WTC11 (cell line): ENCODE measurements around the gene SELENOV.

Source experiments
- ATF6 ChIP-seq: sonication (generic); formaldehyde crosslinking; IDR thresholded peaks from 2 replicates; pipeline ENCODE4 v1.8.1; 2023; ENCODE audit warnings: mild to moderate bottlenecking, missing genetic modification reagents
- NR2C2 ChIP-seq: sonication (generic); formaldehyde crosslinking; IDR thresholded peaks from 2 replicates; pipeline ENCODE4 v1.8.0; 2022; ENCODE audit warnings: mild to moderate bottlenecking, missing genetic modification reagents
- PRDM15 ChIP-seq: sonication (generic); formaldehyde crosslinking; IDR thresholded peaks from 2 replicates; pipeline ENCODE4 v1.8.0; 2022; ENCODE audit warnings: missing genetic modification reagents
- SMAD3 ChIP-seq: sonication (generic); formaldehyde crosslinking; IDR thresholded peaks from 2 replicates; pipeline ENCODE4 v1.8.0; 2022; ENCODE audit warnings: missing genetic modification reagents, mild to moderate bottlenecking, borderline replicate concordance
- ZNF671 ChIP-seq: fragments of 250-450 bp; sonication (Bioruptor Pico); IDR thresholded peaks from 2 replicates; pipeline ENCODE4 v1.8.0; 2021; ENCODE audit warnings: mild to moderate bottlenecking

- TF ChIP-seq PRDM15 (CRISPR knock-in tag), result no peak
- no peak for TF ChIP-seq ZNF671 (CRISPR knock-in tag)
- no peak for TF ChIP-seq ATF6 (CRISPR knock-in tag)
- TF ChIP-seq SMAD3 (CRISPR knock-in tag), result no peak
- no peak for TF ChIP-seq NR2C2
These were observed 31.8 kb upstream of the SELENOV start for GRCh38 chr19:39483141-39483540.
